Measurements from ENCODE around the gene ADCYAP1. TPM values are rescaled to one million over a fixed set of nuclear protein-coding genes. Genes with fewer than 3 reads are reported as not detected.

ADCYAP1 gene
- not detected in 2 replicates for total RNA-seq (2021)
- not detected for Bru-seq, nascent RNA
- not detected for BruChase-seq, experiment 1, labeled RNA remaining after a 2-hour chase
- not detected for BruChase-seq, experiment 2, labeled RNA remaining after a 6-hour chase
- long read RNA-seq = 0 reads

- H3K4me3 ChIP-seq = no peak within 1 kb of the TSS
These were observed at the start of gene ADCYAP1 for GRCh38 chr18:904218-905090. Gene ADCYAP1 (plus strand): TSS chr18:904871. CDS start chr18:905387, 516 bp downstream.

GRCh38 chr18:857986-858385 is 46.7 kb upstream of the ADCYAP1 start:
- H4K20me1 ChIP-seq (ENCODE audit: insufficient read depth) = no peaks in the 10 kb centered on the region
- POLR2A ChIA-PET (ENCODE audit: unreplicated experiment) = no interaction called here
- no peak overlapping the region for H3K4me3 ChIP-seq
- intact Hi-C loops (cut with micrococcal nuclease; ENCODE audit: unreplicated experiment) = no loop called here
- H3K4me1 ChIP-seq (replicated peaks; ENCODE audit: insufficient read depth) = no peaks in the 10 kb centered on the region
- H2AFZ ChIP-seq = no peak overlapping the region
- no peaks in the 10 kb centered on the region for H3F3A ChIP-seq (ENCODE audit: insufficient read depth, low read depth)
- CTCF ChIA-PET = no interaction called here
- H3K36me3 ChIP-seq (ENCODE audit: low read depth) = no peaks in the 10 kb centered on the region
- H3K9me3 ChIP-seq (ENCODE audit: insufficient read depth, low read depth) = no peaks in the 10 kb centered on the region
- no peaks in the 10 kb centered on the region for H3K9me2 ChIP-seq (ENCODE audit: insufficient read depth)
- no peak for DNase-seq
- TF ChIP-seq, protein P1, sequence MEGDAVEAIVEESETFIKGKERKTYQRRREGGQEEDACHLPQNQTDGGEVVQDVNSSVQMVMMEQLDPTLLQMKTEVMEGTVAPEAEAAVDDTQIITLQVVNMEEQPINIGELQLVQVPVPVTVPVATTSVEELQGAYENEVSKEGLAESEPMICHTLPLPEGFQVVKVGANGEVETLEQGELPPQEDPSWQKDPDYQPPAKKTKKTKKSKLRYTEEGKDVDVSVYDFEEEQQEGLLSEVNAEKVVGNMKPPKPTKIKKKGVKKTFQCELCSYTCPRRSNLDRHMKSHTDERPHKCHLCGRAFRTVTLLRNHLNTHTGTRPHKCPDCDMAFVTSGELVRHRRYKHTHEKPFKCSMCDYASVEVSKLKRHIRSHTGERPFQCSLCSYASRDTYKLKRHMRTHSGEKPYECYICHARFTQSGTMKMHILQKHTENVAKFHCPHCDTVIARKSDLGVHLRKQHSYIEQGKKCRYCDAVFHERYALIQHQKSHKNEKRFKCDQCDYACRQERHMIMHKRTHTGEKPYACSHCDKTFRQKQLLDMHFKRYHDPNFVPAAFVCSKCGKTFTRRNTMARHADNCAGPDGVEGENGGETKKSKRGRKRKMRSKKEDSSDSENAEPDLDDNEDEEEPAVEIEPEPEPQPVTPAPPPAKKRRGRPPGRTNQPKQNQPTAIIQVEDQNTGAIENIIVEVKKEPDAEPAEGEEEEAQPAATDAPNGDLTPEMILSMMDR (conservative IDR thresholded peaks at IDR 0.05) = no peak
- no peak for TF ChIP-seq EZH2 (IDR thresholded peaks at IDR 0.05; ENCODE audit: low read depth)
- no peak overlapping the region for H3K4me2 ChIP-seq
- H3K79me2 ChIP-seq (ENCODE audit: low read depth) = no peaks in the 10 kb centered on the region
- no TSS peak for BruUV-seq (replicated peaks)
- H3K27me3 ChIP-seq (ENCODE audit: insufficient read depth, low read depth) = no peaks in the 10 kb centered on the region
- no peak overlapping the region for H3K27ac ChIP-seq

More at GRCh38 chr18:904218-905090, at the start of gene ADCYAP1:
- TF ChIP-seq, protein P1 (conservative IDR thresholded peaks at IDR 0.05) = no peak
- TF ChIP-seq EZH2 (IDR thresholded peaks at IDR 0.05; ENCODE audit: low read depth) = no peak
- Histone ChIP-seq H3K9me3 (ENCODE audit: insufficient read depth, low read depth) (no peaks in the 10 kb centered on the region), H3F3A (ENCODE audit: insufficient read depth, low read depth) (no peaks in the 10 kb centered on the region), H3K27ac (no peak within 1 kb of the TSS), H4K20me1 (ENCODE audit: insufficient read depth) (no peaks in the 10 kb centered on the region), H3K36me3 (ENCODE audit: low read depth) (no peaks in the 10 kb centered on the region), H3K4me2 (no peak within 1 kb of the TSS), H3K27me3 (ENCODE audit: insufficient read depth, low read depth) (peaks cover 5% of the 10 kb centered on the region; the same call in 1 of the 2 replicates), H3K79me2 (ENCODE audit: low read depth) (no peaks in the 10 kb centered on the region), H2AFZ (no peak within 1 kb of the TSS), H3K4me1 (replicated peaks; ENCODE audit: insufficient read depth) (no peaks in the 10 kb centered on the region), H3K9me2 (ENCODE audit: insufficient read depth) (no peaks in the 10 kb centered on the region)
- ChIA-PET CTCF (interaction anchor here (0.7 kb wide), 1 partner anchor 57 kb away, joined by 4 read pairs; no protein-coding TSS in a partner anchor), POLR2A (ENCODE audit: unreplicated experiment) (interaction anchor here (0.7 kb wide), 1 partner anchor 21 kb away, joined by 4 read pairs; no protein-coding TSS in a partner anchor)
- no TSS peak for BruUV-seq (replicated peaks)
- intact Hi-C loops (cut with micrococcal nuclease; ENCODE audit: unreplicated experiment) = loop anchor here (5.0 kb wide), 1 partner anchor 188 kb away; no protein-coding TSS in a partner anchor
- no peak for DNase-seq

- no peak overlapping the region for H2AFZ ChIP-seq
- BruUV-seq (replicated peaks) = no TSS peak
- peak overlapping the region; percentile 40; the same call in 1 of the 2 replicates for H3K4me2 ChIP-seq
- H3K27me3 ChIP-seq (ENCODE audit: insufficient read depth, low read depth) = no peaks in the 10 kb centered on the region
- POLR2A ChIA-PET (ENCODE audit: unreplicated experiment) = no interaction called here
- no peaks in the 10 kb centered on the region for H4K20me1 ChIP-seq (ENCODE audit: insufficient read depth)
- H3K9me2 ChIP-seq (ENCODE audit: insufficient read depth) = no peaks in the 10 kb centered on the region
- CTCF ChIA-PET = interaction anchor here (0.6 to 0.9 kb wide), 2 partner anchors 1359 to 1476 kb away, joined by 3 to 6 read pairs; no protein-coding TSS in a partner anchor
- H3K79me2 ChIP-seq (ENCODE audit: low read depth) = no peaks in the 10 kb centered on the region
- H3K4me1 ChIP-seq (replicated peaks; ENCODE audit: insufficient read depth) = no peaks in the 10 kb centered on the region
- no peak overlapping the region for H3K4me3 ChIP-seq
- intact Hi-C loops (cut with micrococcal nuclease; ENCODE audit: unreplicated experiment) = loop anchor here (1.0 to 5.0 kb wide), 3 partner anchors 96 to 1682 kb away; no protein-coding TSS in a partner anchor
- H3K27ac ChIP-seq = no peak overlapping the region
- no peaks in the 10 kb centered on the region for H3K9me3 ChIP-seq (ENCODE audit: insufficient read depth, low read depth)
- H3F3A ChIP-seq (ENCODE audit: insufficient read depth, low read depth) = no peaks in the 10 kb centered on the region
- DNase-seq = peak; percentile 52 to 68
- H3K36me3 ChIP-seq (ENCODE audit: low read depth) = no peaks in the 10 kb centered on the region
- no peak for TF ChIP-seq EZH2 (IDR thresholded peaks at IDR 0.05; ENCODE audit: low read depth)
- TF ChIP-seq, protein P1 (conservative IDR thresholded peaks at IDR 0.05) = peak; percentile 96
These were observed 39.8 kb upstream of the ADCYAP1 start for GRCh38 chr18:864872-865273.
